Liver (tissue), 9 donors: ENCODE results near the gene CFAP100. TPM values are rescaled to one million over a fixed set of nuclear protein-coding genes. Genes with fewer than 3 reads are reported as not detected.

Source experiments
- DNase-seq: peaks from one replicate; pipeline ENCODE4 v3.0.0-alpha.2; 2017; ENCODE audit warnings: low spot score
- H3K27ac ChIP-seq, 2 donors: one replicate each; pipeline ENCODE4 v1.7.0; 2013; ENCODE audit warnings: inconsistent platforms in 2 of 2, low read length in 2 of 2, control low read depth in 1 of 2, low read depth in 1 of 2, mild to moderate bottlenecking in 1 of 2
- H3K27me3 ChIP-seq, 4 donors: one replicate each; pipeline versions ENCODE4 v1.6.1 to v1.7.0; 2013; ENCODE audit warnings: low read length in 3 of 4, inconsistent platforms in 1 of 4, mild to moderate bottlenecking in 1 of 4, moderate library complexity in 1 of 4; ENCODE audit not compliant: control insufficient read depth in 4 of 4, insufficient read depth in 4 of 4
- H3K36me3 ChIP-seq, 4 donors: one replicate each; pipeline versions ENCODE4 v1.6.1 to v1.7.0; 2013; ENCODE audit warnings: low read length in 3 of 4, mild to moderate bottlenecking in 3 of 4, low read depth in 1 of 4, moderate library complexity in 1 of 4; ENCODE audit not compliant: control insufficient read depth in 4 of 4, insufficient read depth in 3 of 4
- H3K4me1 ChIP-seq, 4 donors: one replicate each; pipeline versions ENCODE4 v1.6.1 to v1.7.0; 2013; ENCODE audit warnings: low read length in 3 of 4, mild to moderate bottlenecking in 3 of 4, moderate library complexity in 1 of 4; ENCODE audit not compliant: control insufficient read depth in 4 of 4, insufficient read depth in 4 of 4
- H3K4me3 ChIP-seq, 3 donors: one replicate each; pipeline versions ENCODE4 v1.6.1 to v1.7.0; 2013; ENCODE audit warnings: low read length in 3 of 3, control low read depth in 1 of 3, low read depth in 1 of 3, mild to moderate bottlenecking in 1 of 3
- H3K9ac ChIP-seq, 2 donors: one replicate each; pipeline ENCODE4 v1.7.0; 2013; ENCODE audit warnings: low read length in 2 of 2, mild to moderate bottlenecking in 2 of 2, moderate library complexity in 2 of 2, control low read depth in 1 of 2, low read depth in 1 of 2
- H3K9me3 ChIP-seq, 4 donors: one replicate each; pipeline versions ENCODE4 v1.6.1 to v1.7.0; 2013; ENCODE audit warnings: low read length in 3 of 4; ENCODE audit not compliant: control insufficient read depth in 4 of 4
- EGR1 ChIP-seq, 2 donors: IDR thresholded peaks; 2 replicates each; pipeline ENCODE4 v1.6.1; 2016 to 2018; ENCODE audit warnings: antibody characterized with exemption in 2 of 2, low read depth in 2 of 2
- FOXA1 ChIP-seq: IDR thresholded peaks from 2 replicates; pipeline ENCODE4 v1.6.1; 2016; ENCODE audit warnings: antibody characterized with exemption
- FOXA2 ChIP-seq: IDR thresholded peaks from 2 replicates; pipeline ENCODE4 v1.6.1; 2016; ENCODE audit warnings: antibody characterized with exemption
- GABPA ChIP-seq, 2 donors: IDR thresholded peaks in 1 of 2; conservative IDR thresholded peaks in 1 of 2; 2 replicates each; pipeline ENCODE4 v1.6.1; 2016; ENCODE audit warnings: antibody characterized with exemption in 2 of 2, mild to moderate bottlenecking in 1 of 2, moderate library complexity in 1 of 2
- HNF4A ChIP-seq, 2 donors: conservative IDR thresholded peaks; 2 replicates each; pipeline ENCODE4 v1.6.1; 2016; ENCODE audit warnings: antibody characterized with exemption in 2 of 2, mild to moderate bottlenecking in 2 of 2
- HNF4G ChIP-seq: IDR thresholded peaks from 2 replicates; pipeline ENCODE4 v1.6.1; 2016; ENCODE audit warnings: antibody characterized with exemption
- JUND ChIP-seq, 2 donors: IDR thresholded peaks; 2 replicates each; pipeline ENCODE4 v1.6.1; 2016; ENCODE audit warnings: antibody characterized with exemption in 2 of 2
- NR2F2 ChIP-seq: IDR thresholded peaks from 2 replicates; pipeline ENCODE4 v1.6.1; 2016; ENCODE audit warnings: antibody characterized with exemption
- RAD21 ChIP-seq, 2 donors: IDR thresholded peaks; 2 replicates each; pipeline ENCODE4 v1.6.1; 2016; ENCODE audit warnings: antibody characterized with exemption in 2 of 2, mild to moderate bottlenecking in 2 of 2
- RXRA ChIP-seq, 2 donors: IDR thresholded peaks; 2 replicates each; pipeline ENCODE4 v1.6.1; 2017 to 2018; ENCODE audit warnings: antibody characterized with exemption in 2 of 2, mild to moderate bottlenecking in 1 of 2
- SP1 ChIP-seq: IDR thresholded peaks from 2 replicates; pipeline ENCODE4 v1.6.1; 2018; ENCODE audit warnings: antibody characterized with exemption, mild to moderate bottlenecking
- TAF1 ChIP-seq: conservative IDR thresholded peaks from 2 replicates; pipeline ENCODE4 v1.6.1; 2016; ENCODE audit warnings: antibody characterized with exemption, mild to moderate bottlenecking
- YY1 ChIP-seq: IDR thresholded peaks from 2 replicates; pipeline ENCODE4 v1.6.1; 2016; ENCODE audit warnings: antibody characterized with exemption, mild to moderate bottlenecking
- WGBS: extraction: QIAGEN DNeasy Blood & Tissue Kit; methylation state at CpG from one replicate; pipeline ENCODE4 v1.1.7; 2013; 5-methylcytosine and 5-hydroxymethylcytosine counted together
- polyA plus RNA-seq, 2 donors: library from polyadenylated mRNA; stranded (reverse) in 1 of 2; unstranded in 1 of 2; fragments of 200-250 nt in 1 of 2; fragments of >200 nt in 1 of 2; fragmentation: Nextera tagmentation in 1 of 2; extraction: Ambion mirVana in 1 of 2; gene quantifications; one replicate each; pipeline versions ENCODE4 v1.2.1 to v1.2.3, GENCODE V29; 2013 to 2015
- total RNA-seq, 2 donors: library from RNA; depleted of rRNA; stranded (reverse); fragments of >200 nt; gene quantifications; one replicate each; pipeline ENCODE4 v1.2.3, GENCODE V29; 2014
- TF ChIP-seq, protein P1 (sequence below): fragments of 150-350 bp; IDR thresholded peaks from 2 replicates; pipeline ENCODE4 v1.5.1; 2017; ENCODE audit warnings: improper control_type of control experiment, low read depth, low read length; ENCODE audit not compliant: missing input control
- TF ChIP-seq, protein P2 (sequence below): IDR thresholded peaks from 2 replicates; pipeline ENCODE4 v1.6.1; 2016; ENCODE audit warnings: antibody characterized with exemption
- TF ChIP-seq, protein P3 (sequence below): IDR thresholded peaks from 2 replicates; pipeline ENCODE4 v1.6.1; 2016; ENCODE audit warnings: antibody characterized with exemption
- TF ChIP-seq, protein P4 (sequence below): IDR thresholded peaks from 2 replicates; pipeline ENCODE4 v1.6.1; 2016; ENCODE audit warnings: antibody characterized with exemption
- TF ChIP-seq, protein P5 (sequence below): IDR thresholded peaks from 2 replicates; pipeline ENCODE4 v1.6.1; 2016; ENCODE audit warnings: antibody characterized with exemption, mild to moderate bottlenecking
- donor health status: healthy.
- donor health status: healthy.
- donor health status: healthy.
- donor health status: healthy.
- donor health status: healthy.

CFAP100 gene
- total and polyA plus RNA-seq, 4 donors: not detected

DNA sequence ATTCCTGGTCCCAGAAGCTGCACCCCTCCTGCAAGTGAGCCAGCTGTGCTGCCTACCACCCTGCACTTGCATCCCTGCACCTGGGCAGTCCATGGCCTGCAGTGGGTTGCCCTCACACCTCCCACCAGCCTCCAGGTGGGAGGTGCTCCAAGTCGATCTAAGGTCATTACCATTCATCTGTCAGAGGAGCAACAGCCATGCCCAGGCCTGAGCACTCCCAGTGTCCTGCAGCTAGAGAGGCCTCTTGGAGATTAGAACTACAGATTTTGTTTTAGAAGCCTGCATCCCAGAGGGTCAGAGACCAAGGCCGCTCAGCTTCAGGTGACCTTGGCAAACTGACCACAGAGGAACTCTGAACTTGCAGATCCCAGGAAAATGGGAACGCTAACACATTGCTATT, 90.0 kb downstream of the CFAP100 start:
- no peak for DNase-seq
- Histone ChIP-seq H3K9ac (no peak overlapping the region), H3K27ac (no peak overlapping the region), H3K27me3 (no peaks in the 10 kb centered on the region), H3K9me3 (no peaks in the 10 kb centered on the region), H3K4me3 (no peak overlapping the region), H3K36me3 (peaks cover 0 to 14% (median 9%) of the 10 kb centered on the region in 4 donors), H3K4me1 (peaks cover 7 to 47% (median 20%) of the 10 kb centered on the region in 4 donors)
- TF ChIP-seq, protein P1, sequence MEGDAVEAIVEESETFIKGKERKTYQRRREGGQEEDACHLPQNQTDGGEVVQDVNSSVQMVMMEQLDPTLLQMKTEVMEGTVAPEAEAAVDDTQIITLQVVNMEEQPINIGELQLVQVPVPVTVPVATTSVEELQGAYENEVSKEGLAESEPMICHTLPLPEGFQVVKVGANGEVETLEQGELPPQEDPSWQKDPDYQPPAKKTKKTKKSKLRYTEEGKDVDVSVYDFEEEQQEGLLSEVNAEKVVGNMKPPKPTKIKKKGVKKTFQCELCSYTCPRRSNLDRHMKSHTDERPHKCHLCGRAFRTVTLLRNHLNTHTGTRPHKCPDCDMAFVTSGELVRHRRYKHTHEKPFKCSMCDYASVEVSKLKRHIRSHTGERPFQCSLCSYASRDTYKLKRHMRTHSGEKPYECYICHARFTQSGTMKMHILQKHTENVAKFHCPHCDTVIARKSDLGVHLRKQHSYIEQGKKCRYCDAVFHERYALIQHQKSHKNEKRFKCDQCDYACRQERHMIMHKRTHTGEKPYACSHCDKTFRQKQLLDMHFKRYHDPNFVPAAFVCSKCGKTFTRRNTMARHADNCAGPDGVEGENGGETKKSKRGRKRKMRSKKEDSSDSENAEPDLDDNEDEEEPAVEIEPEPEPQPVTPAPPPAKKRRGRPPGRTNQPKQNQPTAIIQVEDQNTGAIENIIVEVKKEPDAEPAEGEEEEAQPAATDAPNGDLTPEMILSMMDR: no peak
- TF ChIP-seq TAF1 (no peak), RAD21 (IDR thresholded peaks at IDR 0.05) (no peak), HNF4A (conservative IDR thresholded peaks at IDR 0.05) (no peak), RXRA (IDR thresholded peaks at IDR 0.05) (no peak), JUND (IDR thresholded peaks at IDR 0.05) (no peak), SP1 (no peak), GABPA (IDR thresholded peaks at IDR 0.05 in 1 of 2, conservative IDR thresholded peaks at IDR 0.05 in 1 of 2) (no peak), HNF4G (no peak), YY1 (no peak), FOXA2 (no peak), EGR1 (IDR thresholded peaks at IDR 0.05; ENCODE audit: low read depth in 2 of 2) (no peak), NR2F2 (no peak), FOXA1 (no peak)
- TF ChIP-seq, protein P2, sequence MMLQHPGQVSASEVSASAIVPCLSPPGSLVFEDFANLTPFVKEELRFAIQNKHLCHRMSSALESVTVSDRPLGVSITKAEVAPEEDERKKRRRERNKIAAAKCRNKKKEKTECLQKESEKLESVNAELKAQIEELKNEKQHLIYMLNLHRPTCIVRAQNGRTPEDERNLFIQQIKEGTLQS: no peak
- TF ChIP-seq, protein P3, sequence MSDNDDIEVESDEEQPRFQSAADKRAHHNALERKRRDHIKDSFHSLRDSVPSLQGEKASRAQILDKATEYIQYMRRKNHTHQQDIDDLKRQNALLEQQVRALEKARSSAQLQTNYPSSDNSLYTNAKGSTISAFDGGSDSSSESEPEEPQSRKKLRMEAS: no peak
- TF ChIP-seq, protein P4, sequence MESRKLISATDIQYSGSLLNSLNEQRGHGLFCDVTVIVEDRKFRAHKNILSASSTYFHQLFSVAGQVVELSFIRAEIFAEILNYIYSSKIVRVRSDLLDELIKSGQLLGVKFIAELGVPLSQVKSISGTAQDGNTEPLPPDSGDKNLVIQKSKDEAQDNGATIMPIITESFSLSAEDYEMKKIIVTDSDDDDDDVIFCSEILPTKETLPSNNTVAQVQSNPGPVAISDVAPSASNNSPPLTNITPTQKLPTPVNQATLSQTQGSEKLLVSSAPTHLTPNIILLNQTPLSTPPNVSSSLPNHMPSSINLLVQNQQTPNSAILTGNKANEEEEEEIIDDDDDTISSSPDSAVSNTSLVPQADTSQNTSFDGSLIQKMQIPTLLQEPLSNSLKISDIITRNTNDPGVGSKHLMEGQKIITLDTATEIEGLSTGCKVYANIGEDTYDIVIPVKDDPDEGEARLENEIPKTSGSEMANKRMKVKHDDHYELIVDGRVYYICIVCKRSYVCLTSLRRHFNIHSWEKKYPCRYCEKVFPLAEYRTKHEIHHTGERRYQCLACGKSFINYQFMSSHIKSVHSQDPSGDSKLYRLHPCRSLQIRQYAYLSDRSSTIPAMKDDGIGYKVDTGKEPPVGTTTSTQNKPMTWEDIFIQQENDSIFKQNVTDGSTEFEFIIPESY: no peak
- TF ChIP-seq, protein P5, sequence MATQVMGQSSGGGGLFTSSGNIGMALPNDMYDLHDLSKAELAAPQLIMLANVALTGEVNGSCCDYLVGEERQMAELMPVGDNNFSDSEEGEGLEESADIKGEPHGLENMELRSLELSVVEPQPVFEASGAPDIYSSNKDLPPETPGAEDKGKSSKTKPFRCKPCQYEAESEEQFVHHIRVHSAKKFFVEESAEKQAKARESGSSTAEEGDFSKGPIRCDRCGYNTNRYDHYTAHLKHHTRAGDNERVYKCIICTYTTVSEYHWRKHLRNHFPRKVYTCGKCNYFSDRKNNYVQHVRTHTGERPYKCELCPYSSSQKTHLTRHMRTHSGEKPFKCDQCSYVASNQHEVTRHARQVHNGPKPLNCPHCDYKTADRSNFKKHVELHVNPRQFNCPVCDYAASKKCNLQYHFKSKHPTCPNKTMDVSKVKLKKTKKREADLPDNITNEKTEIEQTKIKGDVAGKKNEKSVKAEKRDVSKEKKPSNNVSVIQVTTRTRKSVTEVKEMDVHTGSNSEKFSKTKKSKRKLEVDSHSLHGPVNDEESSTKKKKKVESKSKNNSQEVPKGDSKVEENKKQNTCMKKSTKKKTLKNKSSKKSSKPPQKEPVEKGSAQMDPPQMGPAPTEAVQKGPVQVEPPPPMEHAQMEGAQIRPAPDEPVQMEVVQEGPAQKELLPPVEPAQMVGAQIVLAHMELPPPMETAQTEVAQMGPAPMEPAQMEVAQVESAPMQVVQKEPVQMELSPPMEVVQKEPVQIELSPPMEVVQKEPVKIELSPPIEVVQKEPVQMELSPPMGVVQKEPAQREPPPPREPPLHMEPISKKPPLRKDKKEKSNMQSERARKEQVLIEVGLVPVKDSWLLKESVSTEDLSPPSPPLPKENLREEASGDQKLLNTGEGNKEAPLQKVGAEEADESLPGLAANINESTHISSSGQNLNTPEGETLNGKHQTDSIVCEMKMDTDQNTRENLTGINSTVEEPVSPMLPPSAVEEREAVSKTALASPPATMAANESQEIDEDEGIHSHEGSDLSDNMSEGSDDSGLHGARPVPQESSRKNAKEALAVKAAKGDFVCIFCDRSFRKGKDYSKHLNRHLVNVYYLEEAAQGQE: no peak
- WGBS: 64% methylated on average over 3 of the region's 3 CpGs
